HTR-8/SVneo (cell line): Measurements from ENCODE around the gene DEDD.

ENCODE experiments used
- DNase-seq: peaks from one replicate; pipeline ENCODE4 v3.0.0; 2011; ENCODE audit warnings: low spot score, mixed read lengths; ENCODE audit not compliant: insufficient read length
- FAIRE-seq: peaks from 2 replicates; lab custom pipeline; 2011; peaks lifted over from hg19 to GRCh38; lab: Jason Lieb, UNC

Gene DEDD

GRCh38 chr1:161080441-161081405, 51.7 kb downstream of the DEDD start:
- DNase-seq (no peak), FAIRE-seq (no peak)

- FAIRE-seq = no peak
- no peak for DNase-seq
Observed at GRCh38 chr1:161079436-161080110, 52.9 kb downstream of the DEDD start.

- DNase-seq = no peak
- no peak for FAIRE-seq
Observed at GRCh38 chr1:161077426-161077825, 55.0 kb downstream of the DEDD start.

- DNase-seq (no peak), FAIRE-seq (no peak)
Observed at GRCh38 chr1:161076410-161076809, 56.1 kb downstream of the DEDD start.

GRCh38 chr1:161074676-161075368, 57.6 kb downstream of the DEDD start:
- no peak for DNase-seq
- no peak for FAIRE-seq

- FAIRE-seq (no peak), DNase-seq (no peak)
Observed at GRCh38 chr1:161073474-161074121, 58.9 kb downstream of the DEDD start.

- no peak for DNase-seq
- no peak for FAIRE-seq
Observed at GRCh38 chr1:161072751-161073449, 59.6 kb downstream of the DEDD start.

- peak; percentile 38 for DNase-seq
- FAIRE-seq = no peak
Observed at GRCh38 chr1:161071886-161072371, 60.5 kb downstream of the DEDD start.
